Measurements from ENCODE around the gene KIF18B. TPM values are rescaled to one million over a fixed set of nuclear protein-coding genes. Genes with fewer than 3 reads are reported as not detected.

The KIF18B gene
- total and polyA plus RNA-seq, 2 of the 13 experiments (the other 11 are each of a cell fraction or from before 2014, with no cell fraction given): 15.2 to 15.3 TPM

DNA sequence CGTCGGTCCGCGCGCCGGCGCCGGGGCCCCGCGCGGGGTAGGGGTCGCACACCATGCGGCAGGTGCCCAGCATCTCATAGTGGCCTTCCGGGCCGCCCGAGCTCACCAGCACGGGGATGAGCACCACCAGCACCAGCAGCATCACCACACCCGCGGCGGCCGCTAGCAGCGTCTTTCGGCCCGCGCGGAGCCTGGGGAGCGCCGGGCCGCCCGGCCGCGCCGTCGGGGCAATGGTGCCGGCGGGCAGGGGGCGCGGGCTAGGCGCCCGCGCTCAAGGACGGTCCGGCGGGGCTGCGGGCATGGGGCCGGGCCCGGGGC is 20.3 kb upstream of the KIF18B start:
- Histone ChIP-seq H3K4me2 (ENCODE audit: low read depth, low read length) (peak overlapping the region; percentile 19), H3K9me3 (ENCODE audit: low read length) (no peaks in the 10 kb centered on the region), H2AFZ (ENCODE audit: low read length) (no peak overlapping the region), H3K79me2 (ENCODE audit: insufficient read depth, low read length) (no peaks in the 10 kb centered on the region), H3K4me3 (replicated peaks in 1 of 3; ENCODE audit: insufficient read depth in 1 of 3, low read depth in 2 of 3, low read length in 3 of 3) (peak overlapping the region in 1 of 3 experiments; percentile 44; a peak in 1 of 6 replicates), H4K20me1 (ENCODE audit: insufficient read depth, low read length) (no peaks in the 10 kb centered on the region), H3K36me3 (replicated peaks in 1 of 2; ENCODE audit: control insufficient read depth in 1 of 2, insufficient read depth in 2 of 2, low read length in 2 of 2) (no peaks in the 10 kb centered on the region), H3K9ac (ENCODE audit: insufficient read depth, low read depth, low read length) (no peak overlapping the region), H3K4me1 (ENCODE audit: insufficient read depth, low read length) (peaks cover 33% of the 10 kb centered on the region), H3K27ac (ENCODE audit: extremely low read length, insufficient read depth, low read length) (no peak overlapping the region), H3K27me3 (ENCODE audit: control insufficient read depth in 1 of 2, insufficient read depth in 2 of 2, low read length in 2 of 2) (peaks cover 35 to 79% of the 10 kb centered on the region in 2 experiments)
- DNase-seq (ENCODE audit: low spot score) (no peak), ATAC-seq (no peak), FAIRE-seq (no peak)
- in situ Hi-C loops (cut with HindIII; ENCODE audit: extremely low pct_ligation_motif_present, low pct_unique_long_range_greater_than_20kb): no loop called here
- ChIA-PET POLR2A (interaction anchor here (0.6 to 1.7 kb wide), 4 partner anchors 13 to 966 kb away, joined by 3 to 10 read pairs (median 3); partner anchors contain the start of gene HEXIM1), CTCF (ENCODE audit: low intra/inter-chr PET ratio, low total read pairs) (no interaction called here)
- 42% methylated on average over 22 of the region's 47 CpGs for WGBS (ENCODE audit: low lambda C conversion rate)
- intact Hi-C loops (cut with micrococcal nuclease; ENCODE audit: unreplicated experiment): no loop called here
- no TSS peak for BruUV-seq (replicated peaks)
- TF ChIP-seq EP300 (IDR thresholded peaks at IDR 0.05; ENCODE audit: low read depth in 2 of 2, low read length in 2 of 2): no peak
- no peak for TF ChIP-seq EP300 (CRISPR knock-in tag; IDR thresholded peaks at IDR 0.05; ENCODE audit: borderline replicate concordance)
- TF ChIP-seq ZNF777 (CRISPR knock-in tag; IDR thresholded peaks at IDR 0.05): peak; percentile 95

DNA sequence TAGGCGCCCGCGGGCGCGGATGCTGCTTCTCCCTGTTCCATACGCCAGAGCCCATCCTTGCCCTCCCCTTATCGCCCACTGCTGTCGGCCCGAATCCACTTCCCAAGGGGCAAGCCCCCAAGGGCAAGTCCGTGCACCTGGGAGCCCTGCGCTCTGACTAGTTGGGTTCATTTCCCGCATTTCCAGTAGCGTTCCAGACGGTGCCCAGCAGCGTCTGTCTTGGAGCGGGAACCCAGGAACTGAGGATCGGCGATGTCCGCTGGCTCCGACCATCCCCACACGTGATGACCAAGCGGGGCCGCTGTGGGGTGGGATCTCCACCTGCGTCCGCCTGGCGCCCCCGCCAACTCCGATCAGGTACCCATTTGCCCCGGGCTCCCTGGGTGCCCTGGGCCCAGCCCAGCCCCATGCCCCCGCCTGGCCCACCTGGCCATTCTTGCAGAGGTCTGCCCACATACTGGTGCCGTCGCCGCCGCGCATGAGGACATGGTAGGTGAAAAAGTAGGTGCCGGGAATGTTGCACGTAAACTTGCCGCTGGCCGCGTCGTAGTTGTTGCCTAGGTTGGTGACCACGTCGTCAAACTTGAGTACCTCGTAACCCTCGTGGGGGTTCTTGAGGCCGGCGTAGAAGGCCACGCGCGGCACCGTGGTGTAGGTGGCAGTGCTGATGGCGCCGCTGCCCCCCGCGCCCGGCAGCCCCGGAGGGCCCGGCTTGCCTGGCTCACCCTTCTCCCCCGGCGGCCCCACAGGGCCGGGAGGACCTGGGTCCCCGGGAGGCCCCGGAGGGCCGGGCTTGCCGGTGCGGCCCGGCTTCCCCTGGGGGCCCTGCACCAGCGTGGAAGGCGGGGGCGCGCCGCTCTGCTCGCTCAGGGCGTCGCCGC is 19.7 kb upstream of the KIF18B start:
- CTCF ChIA-PET (ENCODE audit: low intra/inter-chr PET ratio, low total read pairs): no interaction called here
- H3K27ac ChIP-seq (ENCODE audit: extremely low read length, insufficient read depth, low read length): no peak overlapping the region
- TF ChIP-seq ZNF550 (CRISPR knock-in tag; IDR thresholded peaks at IDR 0.05; ENCODE audit: borderline replicate concordance) (no peak), ZNF569 (CRISPR knock-in tag; IDR thresholded peaks at IDR 0.05; ENCODE audit: borderline replicate concordance) (no peak), GABPB1 (CRISPR knock-in tag; IDR thresholded peaks at IDR 0.05) (0 out of 2 replicates have a peak, but pooled peaks have one; percentile 8), ZKSCAN8 (CRISPR knock-in tag; IDR thresholded peaks at IDR 0.05; ENCODE audit: borderline replicate concordance) (no peak), HMGA1 (CRISPR knock-in tag; conservative IDR thresholded peaks at IDR 0.05) (no peak), ZBTB38 (CRISPR knock-in tag; IDR thresholded peaks at IDR 0.05) (peak; percentile 59; the same call in 1 of the 2 replicates), NPAS2 (CRISPR knock-in tag; IDR thresholded peaks at IDR 0.05; ENCODE audit: borderline replicate concordance) (no peak), PHF8 (CRISPR knock-in tag; IDR thresholded peaks at IDR 0.05) (0 out of 2 replicates have a peak, but pooled peaks have one; percentile 4), ZFP37 (CRISPR knock-in tag; IDR thresholded peaks at IDR 0.05; ENCODE audit: borderline replicate concordance) (no peak), ZNF549 (CRISPR knock-in tag; IDR thresholded peaks at IDR 0.05) (no peak), EEA1 (CRISPR knock-in tag; IDR thresholded peaks at IDR 0.05; ENCODE audit: borderline replicate concordance) (no peak), ARID2 (CRISPR knock-in tag; IDR thresholded peaks at IDR 0.05; ENCODE audit: borderline replicate concordance) (no peak), EZH2 (conservative IDR thresholded peaks at IDR 0.05; ENCODE audit: low read depth, low read length) (peak; percentile 87)
- TF ChIP-seq, protein P1, sequence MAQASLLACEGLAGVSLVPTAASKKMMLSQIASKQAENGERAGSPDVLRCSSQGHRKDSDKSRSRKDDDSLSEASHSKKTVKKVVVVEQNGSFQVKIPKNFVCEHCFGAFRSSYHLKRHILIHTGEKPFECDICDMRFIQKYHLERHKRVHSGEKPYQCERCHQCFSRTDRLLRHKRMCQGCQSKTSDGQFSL (CRISPR knock-in tag; IDR thresholded peaks at IDR 0.05): no peak
- TF ChIP-seq, protein P2, sequence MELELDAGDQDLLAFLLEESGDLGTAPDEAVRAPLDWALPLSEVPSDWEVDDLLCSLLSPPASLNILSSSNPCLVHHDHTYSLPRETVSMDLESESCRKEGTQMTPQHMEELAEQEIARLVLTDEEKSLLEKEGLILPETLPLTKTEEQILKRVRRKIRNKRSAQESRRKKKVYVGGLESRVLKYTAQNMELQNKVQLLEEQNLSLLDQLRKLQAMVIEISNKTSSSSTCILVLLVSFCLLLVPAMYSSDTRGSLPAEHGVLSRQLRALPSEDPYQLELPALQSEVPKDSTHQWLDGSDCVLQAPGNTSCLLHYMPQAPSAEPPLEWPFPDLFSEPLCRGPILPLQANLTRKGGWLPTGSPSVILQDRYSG (CRISPR knock-in tag; IDR thresholded peaks at IDR 0.05): no peak

More for the DNA sequence above, 19.7 kb upstream of the KIF18B start:
- no peaks in the 10 kb centered on the region for H3K9me3 ChIP-seq (ENCODE audit: low read length)
- H3K36me3 ChIP-seq (replicated peaks in 1 of 2; ENCODE audit: control insufficient read depth in 1 of 2, insufficient read depth in 2 of 2, low read length in 2 of 2): no peaks in the 10 kb centered on the region
- no peak for FAIRE-seq
- POLR2A ChIA-PET: no interaction called here
- no peak for DNase-seq (ENCODE audit: low spot score)
- 54% methylated on average over 47 of the region's 76 CpGs for WGBS (ENCODE audit: low lambda C conversion rate)
- H3K4me1 ChIP-seq (ENCODE audit: insufficient read depth, low read length): peaks cover 27% of the 10 kb centered on the region
- intact Hi-C loops (cut with micrococcal nuclease; ENCODE audit: unreplicated experiment) (no loop called here), in situ Hi-C loops (cut with HindIII; ENCODE audit: extremely low pct_ligation_motif_present, low pct_unique_long_range_greater_than_20kb) (no loop called here)
- BruUV-seq (replicated peaks): no TSS peak
- H2AFZ ChIP-seq (ENCODE audit: low read length): no peak overlapping the region
- H3K4me2 ChIP-seq (ENCODE audit: low read depth, low read length): peak overlapping the region; percentile 19
- no peak for ATAC-seq
- peaks cover 35 to 78% of the 10 kb centered on the region in 2 experiments for H3K27me3 ChIP-seq (ENCODE audit: control insufficient read depth in 1 of 2, insufficient read depth in 2 of 2, low read length in 2 of 2)
- no peaks in the 10 kb centered on the region for H4K20me1 ChIP-seq (ENCODE audit: insufficient read depth, low read length)
- H3K4me3 ChIP-seq (replicated peaks in 1 of 3; ENCODE audit: insufficient read depth in 1 of 3, low read depth in 2 of 3, low read length in 3 of 3): peak overlapping the region in 1 of 3 experiments; percentile 44; a peak in 1 of 6 replicates
- H3K9ac ChIP-seq (ENCODE audit: insufficient read depth, low read depth, low read length): no peak overlapping the region
- no peaks in the 10 kb centered on the region for H3K79me2 ChIP-seq (ENCODE audit: insufficient read depth, low read length)
